Gastroesophageal sphincter (tissue), 3 donors: ENCODE results near the gene PARD6A.
"Not testable (repeated sequence)": the region's sequence is repeated elsewhere in the genome, so short reads cannot be mapped to it uniquely, and the experiment has no call there.

ENCODE experiments used
- CTCF ChIP-seq, 4 experiments: fragments of 200-600 bp in 2 of 4; fragments of 450-650 bp in 2 of 4; sonication (generic) in 1 of 4; IDR thresholded peaks; one replicate each; pipeline ENCODE4 v1.5.1; 2017 to 2019; ENCODE audit warnings: antibody characterized with exemption in 4 of 4, mild to moderate bottlenecking in 2 of 4, moderate library complexity in 2 of 4
- EP300 ChIP-seq: sonication (generic); formaldehyde crosslinking; IDR thresholded peaks from one replicate; pipeline ENCODE4 v1.6.1; 2017; ENCODE audit warnings: antibody characterized with exemption, mild to moderate bottlenecking
- POLR2A ChIP-seq, 2 donors: fragments of 450-650 bp; IDR thresholded peaks; one replicate each; pipeline ENCODE4 v1.6.1; 2017; ENCODE audit warnings: antibody characterized with exemption in 2 of 2, mild to moderate bottlenecking in 2 of 2, moderate library complexity in 1 of 2

- not testable (repeated sequence) for TF ChIP-seq CTCF (IDR thresholded peaks at IDR 0.05); POLR2A (IDR thresholded peaks at IDR 0.05); EP300
Observed at GRCh38 chr16:67693517-67694285, 32.9 kb downstream of the PARD6A start.
